HepG2 (cell line): Measurements from ENCODE around the gene PSMD1. TPM values are rescaled to one million over a fixed set of nuclear protein-coding genes. Genes with fewer than 3 reads are reported as not detected.

Experiments
- ETV5 ChIP-seq: IDR thresholded peaks from 2 replicates; pipeline ENCODE4 v1.6.1; 2018; ENCODE audit warnings: missing biosample characterization, missing genetic modification reagents, inconsistent platforms, borderline replicate concordance
- HNF4A ChIP-seq: sonication (generic); formaldehyde crosslinking; IDR thresholded peaks from 2 replicates; pipeline ENCODE4 v1.4.0; 2020; ENCODE audit warnings: missing genetic modification reagents
- HNRNPL ChIP-seq: fragments of 200-400 bp; formaldehyde crosslinking; IDR thresholded peaks from 2 replicates; pipeline ENCODE4 v1.6.1; 2017; ENCODE audit warnings: mild to moderate bottlenecking, low read depth, low read length
- ISL2 ChIP-seq: sonication (generic); formaldehyde crosslinking; IDR thresholded peaks from 2 replicates; pipeline ENCODE4 v1.5.0; 2020; ENCODE audit warnings: missing genetic modification reagents
- MAFF ChIP-seq: IDR thresholded peaks from 2 replicates; pipeline ENCODE4 v1.6.1; 2011; ENCODE audit warnings: low read depth, low read length, improper control_type of control experiment
- PHF21A ChIP-seq: sonication (generic); formaldehyde crosslinking; IDR thresholded peaks from 2 replicates; pipeline ENCODE4 v1.5.0; 2020; ENCODE audit warnings: mild to moderate bottlenecking, missing genetic modification reagents
- PHF8 ChIP-seq: sonication (generic); formaldehyde crosslinking; IDR thresholded peaks from 2 replicates; pipeline ENCODE4 v1.5.0; 2020; ENCODE audit warnings: missing genetic modification reagents
- SAFB2 ChIP-seq: sonication (generic); formaldehyde crosslinking; IDR thresholded peaks from 2 replicates; pipeline ENCODE4 v1.5.1; 2020; ENCODE audit warnings: missing genetic modification reagents, low read depth, mild to moderate bottlenecking, borderline replicate concordance
- ZBTB7A ChIP-seq: sonication (generic); formaldehyde crosslinking; IDR thresholded peaks from 2 replicates; pipeline ENCODE4 v1.8.0; 2022; ENCODE audit warnings: mild to moderate bottlenecking, missing genetic modification reagents
- ZNF205 ChIP-seq: IDR thresholded peaks from 2 replicates; pipeline ENCODE4 v1.6.1; 2018; ENCODE audit warnings: missing biosample characterization, missing genetic modification reagents
- ZNF501 ChIP-seq: sonication (generic); formaldehyde crosslinking; IDR thresholded peaks from 2 replicates; pipeline ENCODE4 v1.5.1; 2020; ENCODE audit warnings: mild to moderate bottlenecking, moderate library complexity, missing genetic modification reagents
- ZNF607 ChIP-seq: sonication (generic); formaldehyde crosslinking; IDR thresholded peaks from 2 replicates; pipeline ENCODE4 v1.5.1; 2020; ENCODE audit warnings: missing genetic modification reagents, mild to moderate bottlenecking, borderline replicate concordance
- polyA plus RNA-seq, 8 experiments: library from polyadenylated mRNA; depleted of rRNA in 3 of 8; stranded (reverse) in 7 of 8; unstranded in 1 of 8; fragments of >200 nt; fragmentation: Illumina TruSeq in 4 of 8; extraction: Trizol in 4 of 8; gene quantifications; 2 replicates each; pipeline versions ENCODE4 v1.2.1 to v1.2.3, GENCODE V29; 2011 to 2016; ENCODE audit warnings: low read depth in 4 of 8, missing spikeins in 1 of 8, mixed read lengths in 1 of 8; ENCODE audit not compliant: insufficient read depth in 1 of 8
- total RNA-seq, 5 experiments: library from RNA; depleted of rRNA; stranded (reverse); fragments of >200 nt; fragmentation: Illumina TruSeq; extraction: Trizol; gene quantifications; 2 replicates each; pipeline ENCODE4 v1.2.3, GENCODE V29; 2016; ENCODE audit warnings: low read depth in 1 of 5
- TF ChIP-seq, protein P1 (sequence below): sonication (generic); IDR thresholded peaks from 2 replicates; pipeline ENCODE4 v1.6.1; 2016; ENCODE audit warnings: low read depth, borderline replicate concordance
- TF ChIP-seq, protein P2 (sequence below): sonication (generic); formaldehyde crosslinking; conservative IDR thresholded peaks from 2 replicates; pipeline ENCODE4 v1.4.0; 2020; ENCODE audit warnings: missing genetic modification reagents
- TF ChIP-seq, protein P3 (sequence below): IDR thresholded peaks from 2 replicates; pipeline ENCODE4 v1.6.1; 2016; ENCODE audit warnings: missing genetic modification reagents, missing compliant biosample characterization
- TF ChIP-seq, protein P4 (sequence below): sonication (generic); formaldehyde crosslinking; conservative IDR thresholded peaks from 2 replicates; pipeline ENCODE4 v1.4.0; 2020; ENCODE audit warnings: missing genetic modification reagents
- TF ChIP-seq, protein P5 (sequence below), 2 experiments: sonication (generic) in 1 of 2; formaldehyde crosslinking in 1 of 2; IDR thresholded peaks; 2 replicates each; pipeline versions ENCODE4 v1.4.0 to v1.6.1; 2018 to 2020; ENCODE audit warnings: missing genetic modification reagents in 2 of 2, borderline replicate concordance in 1 of 2, low read depth in 1 of 2, mild to moderate bottlenecking in 1 of 2, missing biosample characterization in 1 of 2
- TF ChIP-seq, protein P6 (sequence below): sonication (generic); formaldehyde crosslinking; IDR thresholded peaks from 2 replicates; pipeline ENCODE4 v1.5.0; 2020; ENCODE audit warnings: mild to moderate bottlenecking, missing genetic modification reagents, moderate library complexity

The PSMD1 gene
- total and polyA plus RNA-seq, 2 of the 13 experiments (the other 11 are each of a cell fraction or from before 2014, with no cell fraction given), result 136 to 191 TPM

DNA sequence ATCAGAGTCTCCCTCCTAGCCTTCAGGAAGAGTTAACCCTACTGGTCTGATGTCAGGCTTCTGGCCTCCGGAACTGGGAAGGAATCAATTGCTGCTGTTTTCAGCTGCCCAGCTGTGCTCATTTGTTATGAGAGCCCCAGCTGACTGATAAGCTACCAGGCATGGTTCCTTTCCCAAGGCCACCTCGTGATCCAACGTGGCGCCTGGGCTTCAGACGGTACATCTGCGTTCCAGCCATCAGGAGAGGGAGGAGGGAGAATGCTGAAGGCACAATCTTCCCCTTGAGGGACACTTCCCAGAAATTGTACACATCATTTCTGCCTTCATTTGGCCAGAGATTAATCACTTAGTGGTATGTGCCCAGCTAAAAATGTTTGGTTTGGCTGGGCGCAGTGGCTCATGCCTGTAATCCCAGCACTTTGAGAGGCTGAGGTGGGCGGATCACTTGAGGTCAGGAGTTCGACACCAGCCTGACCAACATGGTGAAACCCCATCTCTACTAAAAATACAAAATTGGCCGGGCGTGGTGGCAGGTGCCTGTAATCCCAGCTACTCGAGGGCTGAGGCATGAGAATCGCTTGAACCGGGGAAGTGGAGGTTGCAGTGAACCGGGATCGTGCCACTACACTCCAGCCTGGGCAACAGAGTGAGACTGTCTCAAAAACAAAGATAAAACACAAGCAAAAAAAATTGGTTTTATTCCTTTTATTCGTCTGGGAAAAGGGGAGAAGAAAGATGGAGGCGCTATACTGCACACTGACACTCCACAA lies 131.3 kb downstream of the PSMD1 start (continued):
- TF ChIP-seq, protein P1, sequence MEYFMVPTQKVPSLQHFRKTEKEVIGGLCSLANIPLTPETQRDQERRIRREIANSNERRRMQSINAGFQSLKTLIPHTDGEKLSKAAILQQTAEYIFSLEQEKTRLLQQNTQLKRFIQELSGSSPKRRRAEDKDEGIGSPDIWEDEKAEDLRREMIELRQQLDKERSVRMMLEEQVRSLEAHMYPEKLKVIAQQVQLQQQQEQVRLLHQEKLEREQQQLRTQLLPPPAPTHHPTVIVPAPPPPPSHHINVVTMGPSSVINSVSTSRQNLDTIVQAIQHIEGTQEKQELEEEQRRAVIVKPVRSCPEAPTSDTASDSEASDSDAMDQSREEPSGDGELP, result peak; percentile 100
- TF ChIP-seq SAFB2 (CRISPR knock-in tag) (peak; percentile 79; the same call in 1 of the 2 replicates), ZNF607 (CRISPR knock-in tag) (peak; percentile 72), HNRNPL (no peak), MAFF (no peak), ETV5 (CRISPR knock-in tag) (peak; percentile 94), HNF4A (peak; percentile 63), ZNF501 (CRISPR knock-in tag) (peak; percentile 81), ISL2 (CRISPR knock-in tag) (peak; percentile 37; the same call in 1 of the 2 replicates), ZBTB7A (CRISPR knock-in tag) (no peak), PHF8 (CRISPR knock-in tag) (0 out of 2 replicates have a peak, but pooled peaks have one; percentile 12), ZNF205 (peak; percentile 33; the same call in 1 of the 2 replicates), PHF21A (CRISPR knock-in tag) (0 out of 2 replicates have a peak, but pooled peaks have one; percentile 24)
- TF ChIP-seq, protein P2, sequence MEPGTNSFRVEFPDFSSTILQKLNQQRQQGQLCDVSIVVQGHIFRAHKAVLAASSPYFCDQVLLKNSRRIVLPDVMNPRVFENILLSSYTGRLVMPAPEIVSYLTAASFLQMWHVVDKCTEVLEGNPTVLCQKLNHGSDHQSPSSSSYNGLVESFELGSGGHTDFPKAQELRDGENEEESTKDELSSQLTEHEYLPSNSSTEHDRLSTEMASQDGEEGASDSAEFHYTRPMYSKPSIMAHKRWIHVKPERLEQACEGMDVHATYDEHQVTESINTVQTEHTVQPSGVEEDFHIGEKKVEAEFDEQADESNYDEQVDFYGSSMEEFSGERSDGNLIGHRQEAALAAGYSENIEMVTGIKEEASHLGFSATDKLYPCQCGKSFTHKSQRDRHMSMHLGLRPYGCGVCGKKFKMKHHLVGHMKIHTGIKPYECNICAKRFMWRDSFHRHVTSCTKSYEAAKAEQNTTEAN (CRISPR knock-in tag), result no peak; the same call in 1 of the 2 replicates
- TF ChIP-seq, protein P3, sequence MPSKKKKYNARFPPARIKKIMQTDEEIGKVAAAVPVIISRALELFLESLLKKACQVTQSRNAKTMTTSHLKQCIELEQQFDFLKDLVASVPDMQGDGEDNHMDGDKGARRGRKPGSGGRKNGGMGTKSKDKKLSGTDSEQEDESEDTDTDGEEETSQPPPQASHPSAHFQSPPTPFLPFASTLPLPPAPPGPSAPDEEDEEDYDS (CRISPR knock-in tag), result peak; percentile 45
- TF ChIP-seq, protein P4, sequence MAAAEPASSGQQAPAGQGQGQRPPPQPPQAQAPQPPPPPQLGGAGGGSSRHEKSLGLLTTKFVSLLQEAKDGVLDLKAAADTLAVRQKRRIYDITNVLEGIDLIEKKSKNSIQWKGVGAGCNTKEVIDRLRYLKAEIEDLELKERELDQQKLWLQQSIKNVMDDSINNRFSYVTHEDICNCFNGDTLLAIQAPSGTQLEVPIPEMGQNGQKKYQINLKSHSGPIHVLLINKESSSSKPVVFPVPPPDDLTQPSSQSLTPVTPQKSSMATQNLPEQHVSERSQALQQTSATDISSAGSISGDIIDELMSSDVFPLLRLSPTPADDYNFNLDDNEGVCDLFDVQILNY (CRISPR knock-in tag), result no peak
- TF ChIP-seq, protein P5, sequence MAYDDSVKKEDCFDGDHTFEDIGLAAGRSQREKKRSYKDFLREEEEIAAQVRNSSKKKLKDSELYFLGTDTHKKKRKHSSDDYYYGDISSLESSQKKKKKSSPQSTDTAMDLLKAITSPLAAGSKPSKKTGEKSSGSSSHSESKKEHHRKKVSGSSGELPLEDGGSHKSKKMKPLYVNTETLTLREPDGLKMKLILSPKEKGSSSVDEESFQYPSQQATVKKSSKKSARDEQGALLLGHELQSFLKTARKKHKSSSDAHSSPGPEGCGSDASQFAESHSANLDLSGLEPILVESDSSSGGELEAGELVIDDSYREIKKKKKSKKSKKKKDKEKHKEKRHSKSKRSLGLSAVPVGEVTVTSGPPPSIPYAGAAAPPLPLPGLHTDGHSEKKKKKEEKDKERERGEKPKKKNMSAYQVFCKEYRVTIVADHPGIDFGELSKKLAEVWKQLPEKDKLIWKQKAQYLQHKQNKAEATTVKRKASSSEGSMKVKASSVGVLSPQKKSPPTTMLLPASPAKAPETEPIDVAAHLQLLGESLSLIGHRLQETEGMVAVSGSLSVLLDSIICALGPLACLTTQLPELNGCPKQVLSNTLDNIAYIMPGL (CRISPR knock-in tag; IDR thresholded peaks at IDR 0.05; ENCODE audit: borderline replicate concordance in 1 of 2, low read depth in 1 of 2), result peak; percentile 24 to 47; a peak in 1 of 4 replicates
- TF ChIP-seq, protein P6, sequence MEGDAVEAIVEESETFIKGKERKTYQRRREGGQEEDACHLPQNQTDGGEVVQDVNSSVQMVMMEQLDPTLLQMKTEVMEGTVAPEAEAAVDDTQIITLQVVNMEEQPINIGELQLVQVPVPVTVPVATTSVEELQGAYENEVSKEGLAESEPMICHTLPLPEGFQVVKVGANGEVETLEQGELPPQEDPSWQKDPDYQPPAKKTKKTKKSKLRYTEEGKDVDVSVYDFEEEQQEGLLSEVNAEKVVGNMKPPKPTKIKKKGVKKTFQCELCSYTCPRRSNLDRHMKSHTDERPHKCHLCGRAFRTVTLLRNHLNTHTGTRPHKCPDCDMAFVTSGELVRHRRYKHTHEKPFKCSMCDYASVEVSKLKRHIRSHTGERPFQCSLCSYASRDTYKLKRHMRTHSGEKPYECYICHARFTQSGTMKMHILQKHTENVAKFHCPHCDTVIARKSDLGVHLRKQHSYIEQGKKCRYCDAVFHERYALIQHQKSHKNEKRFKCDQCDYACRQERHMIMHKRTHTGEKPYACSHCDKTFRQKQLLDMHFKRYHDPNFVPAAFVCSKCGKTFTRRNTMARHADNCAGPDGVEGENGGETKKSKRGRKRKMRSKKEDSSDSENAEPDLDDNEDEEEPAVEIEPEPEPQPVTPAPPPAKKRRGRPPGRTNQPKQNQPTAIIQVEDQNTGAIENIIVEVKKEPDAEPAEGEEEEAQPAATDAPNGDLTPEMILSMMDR (CRISPR knock-in tag), result peak; percentile 31; the same call in 1 of the 2 replicates
